Subcutaneous preadipocyte (primary cell): Measurements from ENCODE around the gene KRTAP5-2. TPM values are rescaled to one million over a fixed set of nuclear protein-coding genes. Genes with fewer than 3 reads are reported as not detected.

Source experiments
- total RNA-seq: library from RNA; depleted of rRNA; stranded (reverse); fragments of >200 nt; gene quantifications from 2 replicates; pipeline ENCODE4 v1.2.3, GENCODE V29; 2012

Gene KRTAP5-2
- not detected in 2 replicates for total RNA-seq

DNA sequence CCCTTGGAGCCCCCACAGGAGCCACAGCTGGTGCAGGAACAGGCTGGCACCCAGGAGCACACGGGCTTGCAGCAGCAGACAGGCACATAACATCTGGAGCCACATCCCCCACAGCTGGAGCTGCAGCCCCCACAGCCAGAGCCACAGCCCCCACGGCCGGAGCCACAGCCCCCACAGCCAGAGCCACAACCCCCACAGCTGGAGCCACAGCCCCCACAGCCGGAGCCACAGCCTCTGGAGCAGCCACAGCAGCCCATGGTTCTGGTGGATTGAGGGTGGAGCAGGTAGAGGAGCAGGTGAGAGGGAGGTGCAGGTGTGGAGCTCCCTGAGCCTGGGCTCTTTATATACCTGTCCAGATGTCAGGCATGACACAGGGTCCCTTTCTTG, at the start of gene KRTAP5-2:
Gene KRTAP5-2, minus strand, starts transcription at position 301 of the 387 bp plus-strand sequence. Its CDS starts 44 bp downstream, at position 257.

DNA sequence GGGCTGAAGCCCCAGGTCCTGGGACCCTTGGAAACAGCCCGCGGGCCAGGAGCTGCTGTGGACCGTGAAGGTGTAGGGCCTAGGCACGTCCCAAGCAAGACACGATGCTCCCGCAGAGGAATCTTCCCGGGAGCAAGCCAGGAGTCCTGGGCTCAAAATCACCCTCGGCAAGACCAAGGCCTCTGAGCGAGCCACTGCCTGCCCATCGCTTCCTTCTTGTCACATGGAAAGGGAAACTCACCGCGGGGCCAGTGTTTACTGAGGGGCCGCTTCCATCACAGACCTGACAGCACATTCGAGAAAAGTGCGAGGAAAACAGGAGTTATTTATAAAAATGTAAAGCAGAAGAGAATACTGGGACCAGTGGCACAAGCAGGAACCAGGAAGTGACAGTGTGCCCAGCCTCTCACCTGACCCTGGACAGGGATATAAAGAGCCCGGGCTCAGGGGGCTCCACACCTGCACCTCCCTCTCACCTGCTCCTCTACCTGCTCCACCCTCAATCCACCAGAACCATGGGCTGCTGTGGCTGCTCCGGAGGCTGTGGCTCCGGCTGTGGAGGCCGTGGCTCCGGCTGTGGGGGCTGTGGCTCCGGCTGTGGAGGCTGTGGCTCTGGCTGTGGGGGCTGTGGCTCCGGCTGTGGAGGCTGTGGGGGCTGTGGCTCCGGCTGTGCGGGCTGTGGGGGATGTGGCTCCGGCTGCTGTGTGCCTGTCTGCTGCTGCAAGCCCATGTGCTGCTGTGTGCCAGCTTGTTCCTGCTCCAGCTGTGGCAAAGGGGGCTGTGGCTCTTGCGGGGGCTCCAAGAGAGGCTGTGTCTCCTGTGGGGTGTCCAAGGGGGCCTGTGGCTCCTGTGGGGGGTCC, 31.5 kb upstream of the KRTAP5-2 start, which contains the start of gene KRTAP5-5:
Gene KRTAP5-5, plus strand, starts transcription at position 450 of the 860 bp plus-strand sequence. Its CDS starts 66 bp downstream, at position 516.

GRCh38 chr11:1622086-1622485, 24.0 kb upstream of the KRTAP5-2 start, which contains the start of gene KRTAP5-4:
TSS of gene KRTAP5-4 (minus strand) at chr11:1622138. CDS start at chr11:1622093, 45 bp downstream.

GRCh38 chr11:1608363-1608762, 10.3 kb upstream of the KRTAP5-2 start, which contains the start of gene KRTAP5-3:
TSS of gene KRTAP5-3 (minus strand) at chr11:1608463. CDS start at chr11:1608385, 78 bp downstream.

DNA sequence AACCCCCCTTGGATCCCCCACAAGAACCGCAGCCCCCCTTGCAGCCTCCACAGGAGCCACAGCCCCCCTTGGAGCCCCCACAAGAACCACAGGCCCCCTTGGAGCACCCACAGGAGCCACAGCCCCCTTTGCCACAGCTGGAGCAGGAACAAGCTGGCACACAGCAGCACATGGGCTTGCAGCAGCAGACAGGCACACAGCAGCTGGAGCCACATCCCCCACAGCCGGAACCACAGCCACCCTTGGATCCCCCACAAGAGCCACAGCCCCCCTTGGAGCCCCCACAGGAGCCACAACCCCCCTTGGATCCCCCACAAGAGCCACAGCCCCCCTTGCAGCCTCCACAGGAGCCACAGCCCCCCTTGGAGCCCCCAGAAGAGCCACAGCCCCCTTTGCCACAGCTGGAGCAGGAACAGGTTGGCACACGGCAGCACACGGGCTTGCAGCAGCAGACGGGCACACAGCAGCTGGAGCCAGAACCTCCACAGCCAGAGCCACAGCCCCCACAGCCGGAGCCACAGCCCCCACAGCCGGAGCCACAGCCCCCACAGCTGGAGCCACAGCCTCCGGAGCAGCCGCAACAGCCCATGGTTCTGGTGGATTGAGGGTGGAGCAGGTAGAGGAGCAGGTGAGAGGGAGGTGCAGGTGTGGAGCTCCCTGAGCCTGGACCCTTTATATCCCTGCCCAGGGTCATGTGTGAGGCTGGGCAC, 13.3 kb downstream of the KRTAP5-2 start, which contains the start of gene KRTAP5-1:
Gene KRTAP5-1, minus strand, starts transcription at position 623 of the 710 bp plus-strand sequence. Its CDS starts 34 bp downstream, at position 589.

DNA sequence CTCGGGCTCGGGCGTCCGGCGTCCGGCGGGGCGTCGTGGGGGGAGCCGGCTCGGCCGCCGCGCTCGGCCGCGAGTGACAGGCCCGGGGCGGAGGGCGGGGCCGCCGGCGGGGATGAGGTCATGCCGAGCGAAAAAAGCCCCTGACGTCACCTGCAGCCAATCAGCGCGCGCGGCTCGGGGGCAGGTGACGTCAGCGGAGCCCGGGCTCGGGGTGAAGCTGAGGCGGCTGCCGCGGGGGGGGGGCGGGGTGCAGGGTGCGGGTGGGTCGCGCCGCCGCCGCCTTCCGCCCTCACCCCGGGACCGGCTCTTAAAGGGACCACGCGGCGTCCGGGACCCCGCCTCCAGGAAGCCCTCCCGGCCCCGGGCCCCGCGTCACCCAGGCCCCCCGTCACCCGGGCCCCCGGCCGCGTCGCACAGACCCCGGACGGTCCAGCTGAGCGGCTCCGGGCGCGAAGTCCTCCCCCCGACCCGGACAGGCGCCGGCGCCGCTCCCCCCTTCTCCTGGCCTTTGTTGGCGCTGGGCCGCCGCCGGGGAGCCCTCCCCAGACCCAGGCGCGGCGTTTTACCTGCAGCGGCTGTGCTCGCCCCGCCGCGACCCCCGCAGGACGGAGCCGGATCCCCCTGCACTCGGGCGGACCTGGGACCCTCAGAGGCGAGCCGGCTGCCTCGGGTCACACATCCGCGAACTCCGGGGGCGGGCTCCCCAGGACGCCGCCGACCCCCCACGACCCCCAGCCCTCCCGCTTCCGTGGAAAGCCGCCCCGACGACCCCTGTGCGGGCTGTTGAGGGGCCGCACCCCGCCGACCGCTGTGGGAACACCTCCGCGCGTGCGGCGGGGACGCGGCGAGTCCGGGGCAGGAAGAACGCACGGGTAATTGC, 25.7 kb downstream of the KRTAP5-2 start, which contains the start of gene DUSP8:
Gene DUSP8, minus strand, starts transcription at position 75 of the 880 bp plus-strand sequence. CDS start 6,445 bp downstream, outside the sequence.

Other genes starting within 250 kb of the KRTAP5-2 start
- gene BRSK2, start 208.4 kb downstream of the KRTAP5-2 start, total RNA-seq = under 0.01 TPM in 1 of 2 replicates, not detected in the other
- gene MOB2, start 111.5 kb downstream of the KRTAP5-2 start, total RNA-seq = 17.4 and 23.1 TPM in 2 replicates
- gene DUSP8, start 26.0 kb downstream of the KRTAP5-2 start, total RNA-seq = 0.20 TPM in 1 of 2 replicates, not detected in the other
- gene KRTAP5-1, start 13.0 kb downstream of the KRTAP5-2 start, total RNA-seq = not detected in 2 replicates
- not detected in 2 replicates for gene KRTAP5-3, start 10.2 kb upstream of the KRTAP5-2 start, total RNA-seq
- gene KRTAP5-4, start 23.8 kb upstream of the KRTAP5-2 start, total RNA-seq = not detected in 2 replicates
- not detected in 2 replicates for gene KRTAP5-5, start 31.5 kb upstream of the KRTAP5-2 start, total RNA-seq
- not detected in 2 replicates for gene KRTAP5-6, start 98.9 kb upstream of the KRTAP5-2 start, total RNA-seq
- 0.73 and 2.2 TPM in 2 replicates for gene IFITM10, start 152.3 kb upstream of the KRTAP5-2 start, total RNA-seq
- 138 TPM in 2 replicates for gene CTSD, start 165.6 kb upstream of the KRTAP5-2 start, total RNA-seq
- not detected in 2 replicates for gene SYT8, start 236.7 kb upstream of the KRTAP5-2 start, total RNA-seq
- gene TNNI2, start 240.7 kb upstream of the KRTAP5-2 start, total RNA-seq = not detected in 2 replicates